Measurements from ENCODE around the gene AGAP1.
A peak's percentile ranks its signal among the peaks of the same experiment; 100 is the strongest.

Gene AGAP1

GRCh38 chr2:235960011-235960715 lies 466.3 kb downstream of the AGAP1 start:
- no peak for DNase-seq

- no peak for DNase-seq
Measured at GRCh38 chr2:235960716-235961640, 467.1 kb downstream of the AGAP1 start.

- no peak for DNase-seq
Measured at GRCh38 chr2:235961711-235962110, 467.9 kb downstream of the AGAP1 start.

GRCh38 chr2:235963853-235964577 lies 470.2 kb downstream of the AGAP1 start:
- no peak for DNase-seq

GRCh38 chr2:235964787-235965390 lies 471.0 kb downstream of the AGAP1 start:
- DNase-seq = no peak

- no peak for DNase-seq
Measured at GRCh38 chr2:235966396-235966795, 472.6 kb downstream of the AGAP1 start.

GRCh38 chr2:235966932-235967757 lies 473.3 kb downstream of the AGAP1 start:
- no peak for DNase-seq

GRCh38 chr2:235968155-235968554 lies 474.3 kb downstream of the AGAP1 start:
- DNase-seq = peak; percentile 81

- peak; percentile 88 for DNase-seq
Measured at GRCh38 chr2:235968616-235969324, 474.9 kb downstream of the AGAP1 start.

- DNase-seq = no peak
Measured at GRCh38 chr2:235970204-235971040, 476.6 kb downstream of the AGAP1 start.

GRCh38 chr2:235976516-235976915 lies 482.7 kb downstream of the AGAP1 start:
- no peak for DNase-seq

GRCh38 chr2:235976956-235977355 lies 483.1 kb downstream of the AGAP1 start:
- no peak for DNase-seq

- no peak for DNase-seq
Measured at GRCh38 chr2:235977445-235977844, 483.6 kb downstream of the AGAP1 start.

GRCh38 chr2:235978022-235978421 lies 484.2 kb downstream of the AGAP1 start:
- DNase-seq = no peak

- no peak for DNase-seq
Measured at GRCh38 chr2:235979037-235979436, 485.2 kb downstream of the AGAP1 start.

GRCh38 chr2:235979753-235980435 lies 486.1 kb downstream of the AGAP1 start:
- peak; percentile 24 for DNase-seq

GRCh38 chr2:235981631-235982030 lies 487.8 kb downstream of the AGAP1 start:
- DNase-seq = no peak

GRCh38 chr2:235983016-235983415 lies 489.2 kb downstream of the AGAP1 start:
- no peak for DNase-seq

- DNase-seq = no peak
Measured at GRCh38 chr2:235984552-235984951, 490.7 kb downstream of the AGAP1 start.

- DNase-seq = no peak
Measured at GRCh38 chr2:235986361-235986760, 492.5 kb downstream of the AGAP1 start.
